IMR-90 (cell line): ENCODE data around the gene RIPOR3.

Experiments
- CTCF ChIP-seq: conservative IDR thresholded peaks from 2 replicates; pipeline ENCODE4 v1.5.1; 2012; ENCODE audit warnings: mild to moderate bottlenecking, low read depth, low read length, improper control_type of control experiment
- MAZ ChIP-seq: IDR thresholded peaks from 2 replicates; pipeline ENCODE4 v1.6.1; 2012; ENCODE audit warnings: low read depth, mild to moderate bottlenecking, low read length, improper control_type of control experiment, moderate library complexity, borderline replicate concordance
- MXI1 ChIP-seq: IDR thresholded peaks from 2 replicates; pipeline ENCODE4 v1.6.1; 2012; ENCODE audit warnings: low read depth, mild to moderate bottlenecking, low read length, moderate library complexity, borderline replicate concordance
- POLR2A ChIP-seq: IDR thresholded peaks from 2 replicates; pipeline ENCODE4 v1.6.1; 2012; ENCODE audit warnings: mild to moderate bottlenecking, low read depth, low read length
- RFX5 ChIP-seq: IDR thresholded peaks from 2 replicates; pipeline ENCODE4 v1.8.0; 2012; ENCODE audit warnings: low read depth, mild to moderate bottlenecking, low read length, moderate library complexity

- TF ChIP-seq POLR2A (no peak), RFX5 (no peak), CTCF (no peak), MAZ (no peak), MXI1 (no peak)
Observed at GRCh38 chr20:50547964-50548363, 143.4 kb downstream of the RIPOR3 start.
